Measurements from ENCODE around the gene TBCC. TPM values are rescaled to one million over a fixed set of nuclear protein-coding genes. Genes with fewer than 3 reads are reported as not detected.

TBCC gene
- total RNA-seq, 1 donor: 33.7 TPM

- no peak for TF ChIP-seq CTCF (IDR thresholded peaks at IDR 0.05; ENCODE audit: extremely low read depth, low read depth, low read length)
- no peaks in the 10 kb centered on the region for H3K4me1 ChIP-seq (ENCODE audit: insufficient read depth, low read length)
These were observed 34.0 kb downstream of the TBCC start for GRCh38 chr6:42711930-42712329.

GRCh38 chr6:42710316-42710715, 35.6 kb downstream of the TBCC start:
- H3K79me2 ChIP-seq (ENCODE audit: insufficient read depth, low read length): no peaks in the 10 kb centered on the region
- H2AFZ ChIP-seq (ENCODE audit: low read length): no peak overlapping the region
- H4K20me1 ChIP-seq (ENCODE audit: insufficient read depth, low read length): no peaks in the 10 kb centered on the region
- no peaks in the 10 kb centered on the region for H3K36me3 ChIP-seq (ENCODE audit: insufficient read depth, low read length)
- no peak overlapping the region for H3K4me2 ChIP-seq (ENCODE audit: insufficient read depth, low read length)
- no peak overlapping the region for H3K4me3 ChIP-seq (ENCODE audit: insufficient read depth, low read length)
- TF ChIP-seq CTCF (IDR thresholded peaks at IDR 0.05; ENCODE audit: extremely low read depth, low read depth, low read length): no peak
- H3K27ac ChIP-seq (ENCODE audit: low read depth, low read length): no peak overlapping the region
- H3K27me3 ChIP-seq (ENCODE audit: insufficient read depth, low read length): no peaks in the 10 kb centered on the region
- peak; percentile 51 for DNase-seq (ENCODE audit: insufficient read length, low spot score, missing footprints)
- no peaks in the 10 kb centered on the region for H3K4me1 ChIP-seq (ENCODE audit: insufficient read depth, low read length)
- H3K9me3 ChIP-seq (ENCODE audit: low read depth, low read length): peaks cover 6% of the 10 kb centered on the region

More at GRCh38 chr6:42711930-42712329, 34.0 kb downstream of the TBCC start:
- Histone ChIP-seq H3K36me3 (ENCODE audit: insufficient read depth, low read length) (no peaks in the 10 kb centered on the region), H2AFZ (ENCODE audit: low read length) (no peak overlapping the region), H3K9me3 (ENCODE audit: low read depth, low read length) (peaks cover 6% of the 10 kb centered on the region), H3K4me3 (ENCODE audit: insufficient read depth, low read length) (no peak overlapping the region), H3K27ac (ENCODE audit: low read depth, low read length) (no peak overlapping the region), H3K4me2 (ENCODE audit: insufficient read depth, low read length) (no peak overlapping the region), H3K27me3 (ENCODE audit: insufficient read depth, low read length) (no peaks in the 10 kb centered on the region), H3K79me2 (ENCODE audit: insufficient read depth, low read length) (no peaks in the 10 kb centered on the region), H4K20me1 (ENCODE audit: insufficient read depth, low read length) (no peaks in the 10 kb centered on the region)
- DNase-seq (ENCODE audit: insufficient read length, low spot score, missing footprints): no peak

- Histone ChIP-seq H3K79me2 (ENCODE audit: insufficient read depth, low read length) (no peaks in the 10 kb centered on the region), H3K9me3 (ENCODE audit: low read depth, low read length) (peaks cover 6% of the 10 kb centered on the region), H3K4me1 (ENCODE audit: insufficient read depth, low read length) (no peaks in the 10 kb centered on the region), H3K27ac (ENCODE audit: low read depth, low read length) (no peak overlapping the region), H3K27me3 (ENCODE audit: insufficient read depth, low read length) (no peaks in the 10 kb centered on the region), H3K36me3 (ENCODE audit: insufficient read depth, low read length) (no peaks in the 10 kb centered on the region), H2AFZ (ENCODE audit: low read length) (no peak overlapping the region), H3K4me3 (ENCODE audit: insufficient read depth, low read length) (no peak overlapping the region), H3K4me2 (ENCODE audit: insufficient read depth, low read length) (no peak overlapping the region), H4K20me1 (ENCODE audit: insufficient read depth, low read length) (no peaks in the 10 kb centered on the region)
- TF ChIP-seq CTCF (IDR thresholded peaks at IDR 0.05; ENCODE audit: extremely low read depth, low read depth, low read length): no peak
- DNase-seq (ENCODE audit: insufficient read length, low spot score, missing footprints): no peak
These were observed 36.0 kb downstream of the TBCC start for GRCh38 chr6:42709871-42710270.

GRCh38 chr6:42708096-42708495, 37.8 kb downstream of the TBCC start:
- Histone ChIP-seq H3K4me2 (ENCODE audit: insufficient read depth, low read length) (no peak overlapping the region), H3K36me3 (ENCODE audit: insufficient read depth, low read length) (no peaks in the 10 kb centered on the region), H3K4me3 (ENCODE audit: insufficient read depth, low read length) (no peak overlapping the region), H4K20me1 (ENCODE audit: insufficient read depth, low read length) (no peaks in the 10 kb centered on the region), H3K27me3 (ENCODE audit: insufficient read depth, low read length) (no peaks in the 10 kb centered on the region), H2AFZ (ENCODE audit: low read length) (no peak overlapping the region), H3K27ac (ENCODE audit: low read depth, low read length) (no peak overlapping the region), H3K79me2 (ENCODE audit: insufficient read depth, low read length) (no peaks in the 10 kb centered on the region), H3K4me1 (ENCODE audit: insufficient read depth, low read length) (no peaks in the 10 kb centered on the region), H3K9me3 (ENCODE audit: low read depth, low read length) (peaks cover 6% of the 10 kb centered on the region)
- no peak for DNase-seq (ENCODE audit: insufficient read length, low spot score, missing footprints)
- TF ChIP-seq CTCF (IDR thresholded peaks at IDR 0.05; ENCODE audit: extremely low read depth, low read depth, low read length): no peak
